ENCODE measurements around the gene SCN10A. TPM values are rescaled to one million over a fixed set of nuclear protein-coding genes. Genes with fewer than 3 reads are reported as not detected.

The SCN10A gene
- total and polyA plus RNA-seq, 3 donors from 2014 or later: 0.19 to 0.53 (median 0.24) TPM

- H3K4me3 ChIP-seq: no peak overlapping the region
- no peaks in the 10 kb centered on the region for H3K9me3 ChIP-seq
- TF ChIP-seq CTCF (IDR thresholded peaks at IDR 0.05): no peak
- no peak for TF ChIP-seq POLR2A (IDR thresholded peaks at IDR 0.05)
- no peak overlapping the region for H3K27ac ChIP-seq
- no peak for DNase-seq
- WGBS, 2 donors: 78 to 80% methylated on average over 5 of the region's 5 CpGs
- intact Hi-C loops (cut with DNase I; ENCODE audit: low total_unique reads): no loop called here
- H3K27me3 ChIP-seq: no peaks in the 10 kb centered on the region
- no peaks in the 10 kb centered on the region for H3K4me1 ChIP-seq
- no peaks in the 10 kb centered on the region for H3K36me3 ChIP-seq (ENCODE audit: low read depth, missing control alignments)
Observed at GRCh38 chr3:38698760-38699159, 117.3 kb downstream of the SCN10A start.

GRCh38 chr3:38698061-38698460 lies 118.0 kb downstream of the SCN10A start:
- Histone ChIP-seq H3K27ac (no peak overlapping the region), H3K4me1 (no peaks in the 10 kb centered on the region), H3K27me3 (no peaks in the 10 kb centered on the region), H3K4me3 (no peak overlapping the region), H3K9me3 (no peaks in the 10 kb centered on the region), H3K36me3 (ENCODE audit: low read depth, missing control alignments) (no peaks in the 10 kb centered on the region)
- WGBS, 2 donors: 88 to 89% methylated on average over 12 of the region's 12 CpGs
- intact Hi-C loops (cut with DNase I; ENCODE audit: low total_unique reads): no loop called here
- no peak for DNase-seq
- TF ChIP-seq POLR2A (IDR thresholded peaks at IDR 0.05) (no peak), CTCF (IDR thresholded peaks at IDR 0.05) (no peak)

DNA sequence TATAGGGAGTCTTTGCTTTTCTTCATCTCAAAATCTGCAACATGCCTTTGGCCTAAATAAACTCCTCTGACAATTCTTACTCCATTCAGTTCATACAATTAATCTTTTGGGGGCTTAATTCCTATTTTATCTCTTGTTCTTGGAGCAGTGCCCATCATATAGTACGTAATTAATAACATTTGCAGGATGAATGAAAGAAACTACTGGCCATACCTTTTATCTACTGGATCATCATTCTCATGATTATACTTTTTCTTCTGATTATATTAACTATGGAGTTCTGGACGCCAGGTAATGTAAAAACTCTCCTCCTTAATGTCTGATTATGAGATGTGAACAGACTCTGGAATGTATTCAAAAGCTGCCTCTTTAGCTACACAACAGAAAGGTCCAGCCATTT lies 120.0 kb downstream of the SCN10A start:
- no peaks in the 10 kb centered on the region for H3K36me3 ChIP-seq (ENCODE audit: low read depth, missing control alignments)
- H3K27ac ChIP-seq: no peak overlapping the region
- DNase-seq: no peak
- H3K9me3 ChIP-seq: no peaks in the 10 kb centered on the region
- intact Hi-C loops (cut with DNase I; ENCODE audit: low total_unique reads): no loop called here
- no peaks in the 10 kb centered on the region for H3K27me3 ChIP-seq
- no peaks in the 10 kb centered on the region for H3K4me1 ChIP-seq
- H3K4me3 ChIP-seq: no peak overlapping the region
- 68 to 78% methylated on average over 2 of the region's 2 CpGs for WGBS, 2 donors
- TF ChIP-seq CTCF (IDR thresholded peaks at IDR 0.05) (no peak), POLR2A (IDR thresholded peaks at IDR 0.05) (no peak)

GRCh38 chr3:38690185-38690584 lies 125.8 kb downstream of the SCN10A start:
- H3K9me3 ChIP-seq: no peaks in the 10 kb centered on the region
- H3K4me1 ChIP-seq: no peaks in the 10 kb centered on the region
- intact Hi-C loops (cut with DNase I; ENCODE audit: low total_unique reads): no loop called here
- 93 to 96% methylated on average over 2 of the region's 2 CpGs for WGBS, 2 donors
- no peak for TF ChIP-seq POLR2A (IDR thresholded peaks at IDR 0.05)
- no peak for TF ChIP-seq CTCF (IDR thresholded peaks at IDR 0.05)
- DNase-seq: no peak
- no peaks in the 10 kb centered on the region for H3K27me3 ChIP-seq
- no peaks in the 10 kb centered on the region for H3K36me3 ChIP-seq (ENCODE audit: low read depth, missing control alignments)
- H3K27ac ChIP-seq: no peak overlapping the region
- H3K4me3 ChIP-seq: no peak overlapping the region

- intact Hi-C loops (cut with DNase I; ENCODE audit: low total_unique reads): no loop called here
- WGBS, 2 donors: 81 to 88% methylated on average over 3 of the region's 3 CpGs
- H3K27me3 ChIP-seq: no peaks in the 10 kb centered on the region
- no peak for DNase-seq
- no peak overlapping the region for H3K4me3 ChIP-seq
- H3K4me1 ChIP-seq: no peaks in the 10 kb centered on the region
- no peaks in the 10 kb centered on the region for H3K36me3 ChIP-seq (ENCODE audit: low read depth, missing control alignments)
- no peak overlapping the region for H3K27ac ChIP-seq
- no peaks in the 10 kb centered on the region for H3K9me3 ChIP-seq
- TF ChIP-seq CTCF (IDR thresholded peaks at IDR 0.05) (no peak), POLR2A (IDR thresholded peaks at IDR 0.05) (no peak)
Observed at GRCh38 chr3:38689774-38690173, 126.2 kb downstream of the SCN10A start.
